WERI-Rb-1 (cell line): ENCODE data around the gene RAB4A.

Experiments
- DNase-seq: peaks from one replicate; pipeline ENCODE4 v3.0.0-alpha.2; 2020
- H3K27ac ChIP-seq: fragments of 250-450 bp; sonication (Bioruptor Pico); 2 replicates; pipeline ENCODE4 v1.5.1; 2020; ENCODE audit warnings: mild to moderate bottlenecking, moderate library complexity
- H3K27me3 ChIP-seq: fragments of 250-450 bp; sonication (Bioruptor Pico); 2 replicates; pipeline ENCODE4 v1.5.1; 2021; ENCODE audit warnings: mild to moderate bottlenecking, low read depth, moderate library complexity; ENCODE audit not compliant: insufficient read depth, severe bottlenecking
- H3K36me3 ChIP-seq: fragments of 250-450 bp; sonication (Bioruptor Pico); 2 replicates; pipeline ENCODE4 v1.5.1; 2020; ENCODE audit warnings: mild to moderate bottlenecking, moderate library complexity
- H3K4me3 ChIP-seq: 2 replicates; pipeline ENCODE4 v1.5.1; 2011; ENCODE audit warnings: low read depth, mild to moderate bottlenecking, control low read depth, low read length
- H3K9me3 ChIP-seq: fragments of 250-450 bp; sonication (Bioruptor Pico); 2 replicates; pipeline ENCODE4 v1.5.1; 2021; ENCODE audit warnings: mild to moderate bottlenecking, moderate library complexity; ENCODE audit not compliant: severe bottlenecking
- CTCF ChIP-seq: IDR thresholded peaks from 2 replicates; pipeline ENCODE4 v1.5.1; 2011; ENCODE audit warnings: low read depth, mild to moderate bottlenecking, control low read depth, inconsistent platforms, low read length

The RAB4A gene

DNA sequence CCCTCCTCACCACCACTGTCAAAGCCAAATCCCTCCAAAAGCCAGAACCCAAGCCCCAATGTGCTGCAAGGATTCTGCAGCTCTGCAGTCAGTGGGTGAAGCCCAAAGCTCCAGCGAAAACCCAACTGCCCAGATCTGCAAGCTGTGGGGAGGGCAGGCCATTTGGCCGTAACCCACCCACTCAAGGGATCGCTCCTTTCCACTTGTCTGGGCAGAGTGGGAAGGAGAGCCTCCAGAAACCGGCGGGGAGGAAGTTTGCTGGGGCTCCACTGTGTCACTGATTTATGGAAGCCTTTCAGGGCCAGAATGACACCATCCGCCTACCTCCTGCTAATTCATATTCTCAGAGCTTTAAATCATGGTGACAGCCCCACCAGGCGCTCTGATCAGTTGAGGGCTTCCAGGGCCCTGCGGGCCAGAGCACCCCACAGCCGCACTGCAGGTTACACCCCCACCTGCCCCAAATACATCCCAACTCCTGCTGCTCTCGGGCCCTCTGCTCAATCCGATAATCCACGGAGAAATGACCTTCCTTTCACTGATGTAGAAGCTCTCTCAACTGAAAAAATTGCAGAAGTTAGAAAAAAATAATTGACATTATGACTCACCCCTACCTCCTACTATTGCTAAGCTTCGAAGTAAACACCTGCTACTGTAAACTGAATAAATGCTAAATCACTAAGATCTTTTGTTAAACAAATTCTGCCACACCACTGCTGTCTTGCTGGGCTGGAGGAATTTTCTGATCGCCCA, 40.6 kb upstream of the RAB4A start:
- no peaks in the 10 kb centered on the region for H3K27me3 ChIP-seq
- no peak overlapping the region for H3K27ac ChIP-seq
- H3K36me3 ChIP-seq = no peaks in the 10 kb centered on the region
- TF ChIP-seq CTCF = no peak
- no peaks in the 10 kb centered on the region for H3K9me3 ChIP-seq
- DNase-seq = no peak
- H3K4me3 ChIP-seq = no peak overlapping the region

- no peaks in the 10 kb centered on the region for H3K36me3 ChIP-seq
- H3K27ac ChIP-seq = no peak overlapping the region
- H3K9me3 ChIP-seq = no peaks in the 10 kb centered on the region
- DNase-seq = no peak
- no peak for TF ChIP-seq CTCF
- no peaks in the 10 kb centered on the region for H3K27me3 ChIP-seq
- no peak overlapping the region for H3K4me3 ChIP-seq
Observed at GRCh38 chr1:229230893-229231753, 39.8 kb upstream of the RAB4A start.

DNA sequence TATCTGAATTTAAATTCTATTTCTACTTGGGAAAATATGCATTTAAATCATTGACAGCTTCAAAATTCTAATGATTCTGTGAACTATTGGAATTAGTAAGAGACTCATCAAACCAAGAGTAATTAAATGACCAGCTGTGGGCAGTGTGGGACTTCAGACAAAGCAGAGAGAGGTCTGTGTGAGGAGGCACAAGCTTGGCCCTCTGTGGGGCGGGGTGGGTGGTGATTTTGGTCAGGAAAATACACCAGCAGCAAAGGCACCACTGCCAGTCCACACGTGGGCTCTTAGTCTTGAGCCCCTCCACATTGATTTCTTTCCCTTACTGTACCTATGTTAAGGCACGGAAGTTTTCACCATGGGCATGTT, 39.2 kb upstream of the RAB4A start:
- H3K27ac ChIP-seq = no peak overlapping the region
- DNase-seq = no peak
- no peak overlapping the region for H3K4me3 ChIP-seq

DNA sequence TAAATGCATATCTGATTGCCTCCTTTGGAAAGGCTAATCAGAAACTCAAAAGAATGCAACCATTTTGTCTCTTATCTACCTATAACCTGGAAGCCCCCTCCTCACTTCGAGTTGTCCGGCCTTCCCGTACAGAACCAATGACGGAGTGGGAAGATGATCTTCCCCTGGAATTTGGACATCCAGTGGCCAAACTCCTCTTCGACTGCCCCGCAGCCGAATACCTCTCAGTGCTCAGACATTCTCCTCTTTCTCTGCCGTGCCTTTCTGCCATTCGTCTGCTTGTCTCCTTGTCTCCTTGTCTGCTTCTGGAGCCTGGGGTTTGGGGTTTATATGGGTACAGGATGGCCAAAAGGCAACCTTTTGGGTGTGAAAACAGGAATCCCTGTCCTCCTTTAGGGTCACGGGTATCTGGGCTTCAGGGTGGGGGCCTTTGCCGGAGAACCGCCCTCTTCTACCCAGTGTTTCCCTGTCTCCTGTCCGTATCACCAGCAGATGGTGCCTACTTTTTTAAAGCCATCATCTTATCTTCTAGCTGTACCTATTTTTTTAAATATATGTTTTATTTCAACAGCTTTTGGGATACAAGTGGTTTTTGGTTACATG, 35.9 kb upstream of the RAB4A start:
- Histone ChIP-seq H3K4me3 (no peak overlapping the region), H3K36me3 (no peaks in the 10 kb centered on the region), H3K27me3 (no peaks in the 10 kb centered on the region), H3K9me3 (no peaks in the 10 kb centered on the region), H3K27ac (no peak overlapping the region)
- no peak for DNase-seq
- no peak for TF ChIP-seq CTCF

More for the DNA sequence above, 39.2 kb upstream of the RAB4A start:
- Histone ChIP-seq H3K36me3 (no peaks in the 10 kb centered on the region), H3K27me3 (no peaks in the 10 kb centered on the region), H3K9me3 (no peaks in the 10 kb centered on the region)
- no peak for TF ChIP-seq CTCF

- no peak for TF ChIP-seq CTCF
- DNase-seq = no peak
- no peak overlapping the region for H3K27ac ChIP-seq
- H3K9me3 ChIP-seq = no peaks in the 10 kb centered on the region
- H3K27me3 ChIP-seq = no peaks in the 10 kb centered on the region
- H3K36me3 ChIP-seq = no peaks in the 10 kb centered on the region
- no peak overlapping the region for H3K4me3 ChIP-seq
Observed at GRCh38 chr1:229237320-229237719, 33.6 kb upstream of the RAB4A start.
